HCT116 (cell line): ENCODE data around the gene FRMD8.
"Not testable (repeated sequence)": the region's sequence is repeated elsewhere in the genome, so short reads cannot be mapped to it uniquely, and the experiment has no call there.

Experiments
- RAD21 ChIP-seq: IDR thresholded peaks from 2 replicates; pipeline ENCODE4 v1.6.1; 2012; ENCODE audit warnings: low read depth, mild to moderate bottlenecking
- ZFX ChIP-seq: fragments of 450-650 bp; IDR thresholded peaks from 2 replicates; pipeline ENCODE4 v1.6.1; 2017

- TF ChIP-seq ZFX, RAD21: not testable (repeated sequence)
These were observed 65.8 kb downstream of the FRMD8 start for GRCh38 chr11:65452259-65452658.
